Central memory CD4-positive, alpha-beta T cell (primary cell): ENCODE results near the gene NRG3.

ENCODE experiments used
- DNase-seq: peaks from one replicate; pipeline ENCODE4 v3.0.0; 2022

NRG3 gene

GRCh38 chr10:81884856-81885255 is 9.9 kb downstream of the NRG3 start:
- DNase-seq = no peak

- DNase-seq = no peak
Observed at GRCh38 chr10:81885491-81885890, 10.5 kb downstream of the NRG3 start.

- no peak for DNase-seq
Observed at GRCh38 chr10:81886939-81887338, 11.9 kb downstream of the NRG3 start.

- DNase-seq = no peak
Observed at GRCh38 chr10:81889181-81889769, 14.3 kb downstream of the NRG3 start.

GRCh38 chr10:81894616-81895015 is 19.6 kb downstream of the NRG3 start:
- DNase-seq = no peak

- no peak for DNase-seq
Observed at GRCh38 chr10:81898518-81898917, 23.5 kb downstream of the NRG3 start.

GRCh38 chr10:81900989-81901388 is 26.0 kb downstream of the NRG3 start:
- DNase-seq = no peak

- DNase-seq = no peak
Observed at GRCh38 chr10:81903472-81903871, 28.5 kb downstream of the NRG3 start.

GRCh38 chr10:81905161-81905560 is 30.2 kb downstream of the NRG3 start:
- DNase-seq = no peak

GRCh38 chr10:81909453-81909852 is 34.5 kb downstream of the NRG3 start:
- DNase-seq = no peak

- no peak for DNase-seq
Observed at GRCh38 chr10:81911328-81911727, 36.3 kb downstream of the NRG3 start.

GRCh38 chr10:81914736-81915503 is 39.9 kb downstream of the NRG3 start:
- no peak for DNase-seq

GRCh38 chr10:81915504-81915897 is 40.5 kb downstream of the NRG3 start:
- DNase-seq = no peak

GRCh38 chr10:81917666-81918065 is 42.7 kb downstream of the NRG3 start:
- DNase-seq = no peak

GRCh38 chr10:81918766-81919165 is 43.8 kb downstream of the NRG3 start:
- no peak for DNase-seq

- DNase-seq = no peak
Observed at GRCh38 chr10:81920213-81920829, 45.3 kb downstream of the NRG3 start.

GRCh38 chr10:81928119-81928518 is 53.1 kb downstream of the NRG3 start:
- DNase-seq = no peak

GRCh38 chr10:81943583-81943982 is 68.6 kb downstream of the NRG3 start:
- DNase-seq = no peak

GRCh38 chr10:81944609-81945008 is 69.6 kb downstream of the NRG3 start:
- DNase-seq = no peak

- no peak for DNase-seq
Observed at GRCh38 chr10:81949283-81949682, 74.3 kb downstream of the NRG3 start.

- no peak for DNase-seq
Observed at GRCh38 chr10:81950358-81950757, 75.4 kb downstream of the NRG3 start.

GRCh38 chr10:81953420-81953819 is 78.4 kb downstream of the NRG3 start:
- no peak for DNase-seq

GRCh38 chr10:81957976-81958375 is 83.0 kb downstream of the NRG3 start:
- DNase-seq = no peak

GRCh38 chr10:81959016-81959415 is 84.0 kb downstream of the NRG3 start:
- no peak for DNase-seq
